Lung (tissue), 12 donors: ENCODE measurements around the gene FAM124B. TPM values are rescaled to one million over a fixed set of nuclear protein-coding genes. Genes with fewer than 3 reads are reported as not detected.
A peak's percentile ranks its signal among the peaks of the same experiment; 100 is the strongest.

Experiments used
- ATAC-seq: fragments of 200-7000 bp; cut with Tn5 transposase; one replicate; pipeline ENCODE4 v1.9.1; 2020; ENCODE audit warnings: moderate number of reproducible peaks; ENCODE audit not compliant: insufficient read depth, low FRiP score
- DNase-seq, 3 donors: peaks; one replicate each; pipeline ENCODE4 v3.0.0-alpha.2; 2013 to 2017
- H3K27ac ChIP-seq, 2 donors: one replicate each; pipeline ENCODE4 v1.5.1; 2013; ENCODE audit warnings: mild to moderate bottlenecking in 2 of 2, moderate library complexity in 2 of 2, control low read depth in 1 of 2, inconsistent platforms in 1 of 2, low read depth in 1 of 2, low read length in 1 of 2
- H3K27me3 ChIP-seq, 3 donors: one replicate each; pipeline ENCODE4 v1.5.1; 2013; ENCODE audit warnings: low read length in 2 of 3; ENCODE audit not compliant: control insufficient read depth in 3 of 3, insufficient read depth in 3 of 3
- H3K36me3 ChIP-seq, 4 donors: one replicate each; pipeline ENCODE4 v1.5.1; 2013; ENCODE audit warnings: low read length in 4 of 4, mild to moderate bottlenecking in 1 of 4, moderate library complexity in 1 of 4; ENCODE audit not compliant: control insufficient read depth in 4 of 4, insufficient read depth in 4 of 4
- H3K4me1 ChIP-seq, 5 donors: one replicate each; pipeline ENCODE4 v1.5.1; 2013; ENCODE audit warnings: low read length in 5 of 5, mild to moderate bottlenecking in 2 of 5, moderate library complexity in 1 of 5; ENCODE audit not compliant: control insufficient read depth in 5 of 5, insufficient read depth in 5 of 5
- H3K4me3 ChIP-seq: one replicate; pipeline ENCODE4 v1.5.1; 2013; ENCODE audit warnings: mild to moderate bottlenecking, control low read depth, moderate library complexity
- H3K9ac ChIP-seq, 2 donors: one replicate each; pipeline ENCODE4 v1.5.1; 2013; ENCODE audit warnings: low read length in 2 of 2, control low read depth in 1 of 2; ENCODE audit not compliant: insufficient read depth in 1 of 2
- H3K9me3 ChIP-seq, 4 donors: one replicate each; pipeline ENCODE4 v1.5.1; 2013; ENCODE audit warnings: low read length in 3 of 4, mild to moderate bottlenecking in 1 of 4, moderate library complexity in 1 of 4; ENCODE audit not compliant: control insufficient read depth in 4 of 4, insufficient read depth in 3 of 4
- CTCF ChIP-seq: IDR thresholded peaks from 2 replicates; pipeline ENCODE4 v1.5.1; 2012; ENCODE audit warnings: mild to moderate bottlenecking; ENCODE audit errors: control extremely low read depth, extremely low read depth
- WGBS, 2 donors: extraction: QIAGEN DNeasy Blood & Tissue Kit; methylation state at CpG; one replicate each; pipeline ENCODE4 v1.1.7; 2013; 5-methylcytosine and 5-hydroxymethylcytosine counted together
- polyA plus RNA-seq, 2 donors: library from polyadenylated mRNA; stranded (reverse); fragments of 200-250 nt; gene quantifications; one replicate each; pipeline ENCODE4 v1.2.1, GENCODE V29; 2013
- total RNA-seq, 2 donors: library from RNA; depleted of rRNA in 1 of 2; stranded (reverse); fragments of >200 nt in 1 of 2; gene quantifications; one replicate each; pipeline ENCODE4 v1.2.1, GENCODE V29; 2014 to 2021
- donor health status: control.
- donor health status: control.
- donor health status: Bipolar disorder and iron deficiency.
- donor health status: healthy.
- donor health status: DM: yes; HTN: yes; CAD: no.

FAM124B gene
- total and polyA plus RNA-seq, 4 donors = 0.71 to 21.4 (median 1.7) TPM

- peaks cover 0 to 10% (median 0%) of the 10 kb centered on the region in 5 donors for H3K4me1 ChIP-seq
- H3K9me3 ChIP-seq = no peaks in the 10 kb centered on the region
- H3K27me3 ChIP-seq = no peaks in the 10 kb centered on the region
- DNase-seq = peak; percentile 62 to 81 (median 79)
- no peak overlapping the region for H3K4me3 ChIP-seq
- H3K9ac ChIP-seq = no peak overlapping the region
- no peaks in the 10 kb centered on the region for H3K36me3 ChIP-seq
- ATAC-seq = peak; percentile 69
- H3K27ac ChIP-seq = no peak overlapping the region
- WGBS, 2 donors = 49% methylated on average over 8 of the region's 8 CpGs
- peak; percentile 78 for TF ChIP-seq CTCF
Observed at GRCh38 chr2:224357098-224357901, 44.6 kb downstream of the FAM124B start.

- peaks cover 0 to 20% (median 3%) of the 10 kb centered on the region in 5 donors for H3K4me1 ChIP-seq
Observed at GRCh38 chr2:224354632-224355211, 47.2 kb downstream of the FAM124B start.

GRCh38 chr2:224350703-224351102 is 51.2 kb downstream of the FAM124B start:
- WGBS, 2 donors = 100% methylated on average over 1 of the region's 1 CpG
- peaks cover 0 to 3% (median 0%) of the 10 kb centered on the region in 3 donors for H3K27me3 ChIP-seq
- H3K4me1 ChIP-seq = peaks cover 0 to 36% (median 8%) of the 10 kb centered on the region in 5 donors
- ATAC-seq (no peak), DNase-seq (no peak)
- H3K27ac ChIP-seq = no peak overlapping the region
- H3K4me3 ChIP-seq = no peak overlapping the region
- H3K9ac ChIP-seq = no peak overlapping the region
- TF ChIP-seq CTCF = no peak
- no peaks in the 10 kb centered on the region for H3K36me3 ChIP-seq
- no peaks in the 10 kb centered on the region for H3K9me3 ChIP-seq

More at GRCh38 chr2:224354632-224355211, 47.2 kb downstream of the FAM124B start:
- TF ChIP-seq CTCF = no peak
- no peak overlapping the region for H3K27ac ChIP-seq
- no peaks in the 10 kb centered on the region for H3K27me3 ChIP-seq
- H3K36me3 ChIP-seq = no peaks in the 10 kb centered on the region
- H3K9me3 ChIP-seq = no peaks in the 10 kb centered on the region
- ATAC-seq (peak; percentile 34), DNase-seq (peak; percentile 21 to 62 (median 39))
- WGBS, 2 donors = 81 to 82% methylated on average over 13 of the region's 13 CpGs
- H3K9ac ChIP-seq = no peak overlapping the region
- H3K4me3 ChIP-seq = no peak overlapping the region
